ENCODE measurements around the gene PHIP.
"Not testable (repeated sequence)": the region's sequence is repeated elsewhere in the genome, so short reads cannot be mapped to it uniquely, and the experiment has no call there.

PHIP gene

DNA sequence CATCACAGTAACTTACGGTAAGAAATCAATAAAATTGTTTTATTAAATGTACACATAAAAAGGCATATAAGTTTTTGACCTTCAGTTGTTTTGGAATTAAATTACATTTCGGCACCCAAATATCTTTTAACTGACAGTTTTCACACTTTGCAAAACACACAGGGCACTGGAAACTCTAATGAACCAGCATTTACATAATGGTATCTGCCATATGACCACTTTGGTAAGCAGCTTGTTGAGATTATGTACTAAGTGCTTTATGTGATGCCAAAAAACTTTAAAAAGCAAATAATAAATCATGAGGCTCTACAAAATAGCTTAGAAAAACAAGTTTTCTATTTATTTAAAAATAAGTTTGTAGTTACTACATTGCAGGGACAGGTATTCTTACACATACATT lies 142.5 kb downstream of the PHIP start:
- ChIA-PET POLR2A (no interaction called here), CTCF (interaction anchor here (1.0 kb wide), 1 partner anchor 16 kb away, joined by 3 read pairs; no protein-coding TSS in a partner anchor)
- no peak for DNase-seq (ENCODE audit: low read depth, low spot score)
- TF ChIP-seq, protein P1, sequence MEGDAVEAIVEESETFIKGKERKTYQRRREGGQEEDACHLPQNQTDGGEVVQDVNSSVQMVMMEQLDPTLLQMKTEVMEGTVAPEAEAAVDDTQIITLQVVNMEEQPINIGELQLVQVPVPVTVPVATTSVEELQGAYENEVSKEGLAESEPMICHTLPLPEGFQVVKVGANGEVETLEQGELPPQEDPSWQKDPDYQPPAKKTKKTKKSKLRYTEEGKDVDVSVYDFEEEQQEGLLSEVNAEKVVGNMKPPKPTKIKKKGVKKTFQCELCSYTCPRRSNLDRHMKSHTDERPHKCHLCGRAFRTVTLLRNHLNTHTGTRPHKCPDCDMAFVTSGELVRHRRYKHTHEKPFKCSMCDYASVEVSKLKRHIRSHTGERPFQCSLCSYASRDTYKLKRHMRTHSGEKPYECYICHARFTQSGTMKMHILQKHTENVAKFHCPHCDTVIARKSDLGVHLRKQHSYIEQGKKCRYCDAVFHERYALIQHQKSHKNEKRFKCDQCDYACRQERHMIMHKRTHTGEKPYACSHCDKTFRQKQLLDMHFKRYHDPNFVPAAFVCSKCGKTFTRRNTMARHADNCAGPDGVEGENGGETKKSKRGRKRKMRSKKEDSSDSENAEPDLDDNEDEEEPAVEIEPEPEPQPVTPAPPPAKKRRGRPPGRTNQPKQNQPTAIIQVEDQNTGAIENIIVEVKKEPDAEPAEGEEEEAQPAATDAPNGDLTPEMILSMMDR (IDR thresholded peaks at IDR 0.05; ENCODE audit: insufficient read depth, low read length, missing control alignments): no peak
- H3K4me3 ChIP-seq (ENCODE audit: low read depth, low read length): no peak overlapping the region

GRCh38 chr6:78925317-78925716 lies 152.7 kb downstream of the PHIP start:
- TF ChIP-seq, protein P1 (IDR thresholded peaks at IDR 0.05; ENCODE audit: insufficient read depth, low read length, missing control alignments): no peak
- no peak overlapping the region for H3K4me3 ChIP-seq (ENCODE audit: low read depth, low read length)
- no peak for DNase-seq (ENCODE audit: low read depth, low spot score)
- POLR2A ChIA-PET: no interaction called here
- CTCF ChIA-PET: no interaction called here

DNA sequence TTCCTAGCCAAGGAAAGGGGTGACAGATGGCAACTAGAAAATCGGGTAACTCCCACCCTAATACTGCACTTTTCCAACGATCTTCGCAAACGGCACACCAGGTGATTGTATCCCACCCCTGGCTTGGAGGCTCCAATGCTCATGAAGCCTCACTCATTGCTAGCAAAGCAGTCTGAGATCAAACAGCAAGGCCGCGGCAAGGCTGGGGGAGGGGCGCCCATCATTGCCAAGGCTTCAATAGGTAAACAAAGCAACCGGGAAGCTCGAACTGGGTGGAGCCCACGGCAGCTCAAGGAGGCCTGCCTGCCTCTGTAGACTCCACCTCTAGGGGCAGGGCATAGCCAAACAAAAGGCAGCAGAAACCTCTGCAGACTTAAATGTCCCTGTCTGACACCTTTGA lies 156.9 kb downstream of the PHIP start:
- POLR2A ChIA-PET; H3K4me3 ChIP-seq (ENCODE audit: low read depth, low read length); DNase-seq (ENCODE audit: low read depth, low spot score): not testable (repeated sequence)
- CTCF ChIA-PET: interaction anchor here (0.8 kb wide), 1 partner anchor 10 kb away, joined by 3 read pairs; no protein-coding TSS in a partner anchor

GRCh38 chr6:78917788-78918187 lies 160.3 kb downstream of the PHIP start:
- H3K4me3 ChIP-seq (ENCODE audit: low read depth, low read length): no peak overlapping the region
- no peak for DNase-seq (ENCODE audit: low read depth, low spot score)
- TF ChIP-seq, protein P1 (IDR thresholded peaks at IDR 0.05; ENCODE audit: insufficient read depth, low read length, missing control alignments): no peak
- POLR2A ChIA-PET: no interaction called here
- CTCF ChIA-PET: no interaction called here

GRCh38 chr6:78916411-78916810 lies 161.6 kb downstream of the PHIP start:
- H3K4me3 ChIP-seq (ENCODE audit: low read depth, low read length): no peak overlapping the region
- POLR2A ChIA-PET: no interaction called here
- CTCF ChIA-PET: no interaction called here
- TF ChIP-seq, protein P1 (IDR thresholded peaks at IDR 0.05; ENCODE audit: insufficient read depth, low read length, missing control alignments): no peak
- DNase-seq (ENCODE audit: low read depth, low spot score): no peak

- ChIA-PET CTCF (interaction anchor here (0.9 kb wide), 1 partner anchor 10 kb away, joined by 3 read pairs; no protein-coding TSS in a partner anchor), POLR2A (no interaction called here)
- no peak for DNase-seq (ENCODE audit: low read depth, low spot score)
- TF ChIP-seq, protein P1 (IDR thresholded peaks at IDR 0.05; ENCODE audit: insufficient read depth, low read length, missing control alignments): no peak
- no peak overlapping the region for H3K4me3 ChIP-seq (ENCODE audit: low read depth, low read length)
Measured at GRCh38 chr6:78911218-78911940, 166.7 kb downstream of the PHIP start.
